Prostate gland (tissue), 2 donors: Measurements from ENCODE around the gene SPRED2. TPM values are rescaled to one million over a fixed set of nuclear protein-coding genes. Genes with fewer than 3 reads are reported as not detected.

ENCODE experiments used
- DNase-seq: peaks from one replicate; pipeline ENCODE4 v3.0.0-alpha.2; 2019; ENCODE audit warnings: low spot score
- H3K27ac ChIP-seq, 2 donors: fragments of 200-600 bp; sonication (generic); 2 replicates each; pipeline ENCODE4 v1.5.1; 2017 to 2019
- H3K27me3 ChIP-seq: fragments of 200-600 bp; sonication (generic); replicated peaks from 2 replicates; pipeline ENCODE4 v1.5.1; 2019; ENCODE audit not compliant: insufficient read depth
- H3K36me3 ChIP-seq, 2 donors: fragments of 200-600 bp; sonication (generic); 1 replicate in 1 of 2; 2 replicates in 1 of 2; pipeline versions ENCODE4 v1.5.1 to v1.8.1; 2017 to 2019
- H3K4me1 ChIP-seq: fragments of 200-600 bp; sonication (generic); replicated peaks from 2 replicates; pipeline ENCODE4 v1.5.1; 2019
- H3K4me3 ChIP-seq, 2 donors: fragments of 200-600 bp; sonication (generic); 2 replicates each; pipeline ENCODE4 v1.5.1; 2017 to 2019
- H3K9me3 ChIP-seq: fragments of 200-600 bp; sonication (generic); 2 replicates; pipeline ENCODE4 v1.5.1; 2017
- CTCF ChIP-seq, 4 experiments: fragments of 200-600 bp in 2 of 4; fragments of 450-650 bp in 2 of 4; sonication (generic) in 2 of 4; IDR thresholded peaks; 1 replicate in 3 of 4; 2 replicates in 1 of 4; pipeline ENCODE4 v1.5.1; 2016 to 2019; ENCODE audit warnings: antibody characterized with exemption in 4 of 4, mild to moderate bottlenecking in 2 of 4, moderate library complexity in 2 of 4
- POLR2A ChIP-seq: fragments of 450-650 bp; IDR thresholded peaks from one replicate; pipeline ENCODE4 v1.6.1; 2016; ENCODE audit warnings: antibody characterized with exemption, mild to moderate bottlenecking
- POLR2AphosphoS5 ChIP-seq: sonication (generic); formaldehyde crosslinking; IDR thresholded peaks from one replicate; pipeline ENCODE4 v1.6.1; 2017; ENCODE audit warnings: antibody characterized with exemption
- WGBS: methylation state at CpG from one replicate; pipeline ENCODE4 v1.1.5; 2018; 5-methylcytosine and 5-hydroxymethylcytosine counted together
- intact Hi-C: fragments of 100-400 bp; cut with DNase I; formaldehyde crosslinking; loops from one replicate; pipeline ENCODE4 v1.14.2; 2022
- total RNA-seq, 2 donors: library from RNA; depleted of rRNA; stranded (reverse); fragments of >200 nt; gene quantifications; one replicate each; pipeline ENCODE4 v1.1.0, GENCODE V29; 2016

The SPRED2 gene
- total RNA-seq, 2 donors from 2014 or later: 23.7 to 27.1 TPM

DNA sequence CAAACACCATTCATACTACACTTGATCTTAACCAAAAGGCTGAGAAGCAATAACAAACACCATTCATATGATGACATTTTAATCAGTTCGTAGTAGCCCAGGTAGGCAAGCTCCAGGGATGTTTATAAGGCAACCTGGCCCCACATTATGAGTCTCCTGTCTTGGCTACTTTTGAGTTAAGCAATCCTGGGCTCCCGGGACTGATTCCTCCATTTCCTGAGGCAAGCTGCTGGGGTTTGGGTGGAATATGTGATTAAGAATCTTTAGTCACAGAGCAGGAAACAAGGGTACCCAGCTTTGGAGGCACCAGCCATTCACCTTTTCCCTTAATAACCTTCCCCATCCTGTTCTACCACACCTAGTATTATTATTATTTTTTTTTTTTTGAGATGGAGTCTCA is 24.5 kb upstream of the SPRED2 start:
- intact Hi-C loops: no loop called here
- no peaks in the 10 kb centered on the region for H3K36me3 ChIP-seq
- TF ChIP-seq POLR2AphosphoS5 (no peak), POLR2A (no peak), CTCF (IDR thresholded peaks at IDR 0.05) (no peak)
- no peaks in the 10 kb centered on the region for H3K27me3 ChIP-seq
- no peaks in the 10 kb centered on the region for H3K9me3 ChIP-seq
- WGBS: 83% methylated on average over 2 of the region's 2 CpGs
- no peaks in the 10 kb centered on the region for H3K4me1 ChIP-seq
- H3K27ac ChIP-seq: no peak overlapping the region
- no peak overlapping the region for H3K4me3 ChIP-seq
- no peak for DNase-seq

- Histone ChIP-seq H3K4me1 (no peaks in the 10 kb centered on the region), H3K27me3 (no peaks in the 10 kb centered on the region), H3K36me3 (no peaks in the 10 kb centered on the region), H3K4me3 (no peak overlapping the region), H3K27ac (no peak overlapping the region), H3K9me3 (no peaks in the 10 kb centered on the region)
- DNase-seq: no peak
- TF ChIP-seq POLR2A: no peak
- no peak for TF ChIP-seq POLR2AphosphoS5
- TF ChIP-seq CTCF (IDR thresholded peaks at IDR 0.05): no peak
- intact Hi-C loops: no loop called here
Observed at GRCh38 chr2:65456064-65456463, 23.7 kb upstream of the SPRED2 start.

- WGBS: 87% methylated on average over 1 of the region's 1 CpG
- Histone ChIP-seq H3K36me3 (no peaks in the 10 kb centered on the region), H3K9me3 (no peaks in the 10 kb centered on the region), H3K4me3 (no peak overlapping the region), H3K27me3 (no peaks in the 10 kb centered on the region), H3K4me1 (no peaks in the 10 kb centered on the region), H3K27ac (no peak overlapping the region)
- TF ChIP-seq CTCF (IDR thresholded peaks at IDR 0.05) (no peak), POLR2A (no peak), POLR2AphosphoS5 (no peak)
- intact Hi-C loops: no loop called here
- no peak for DNase-seq
Observed at GRCh38 chr2:65453916-65454315, 21.5 kb upstream of the SPRED2 start.

DNA sequence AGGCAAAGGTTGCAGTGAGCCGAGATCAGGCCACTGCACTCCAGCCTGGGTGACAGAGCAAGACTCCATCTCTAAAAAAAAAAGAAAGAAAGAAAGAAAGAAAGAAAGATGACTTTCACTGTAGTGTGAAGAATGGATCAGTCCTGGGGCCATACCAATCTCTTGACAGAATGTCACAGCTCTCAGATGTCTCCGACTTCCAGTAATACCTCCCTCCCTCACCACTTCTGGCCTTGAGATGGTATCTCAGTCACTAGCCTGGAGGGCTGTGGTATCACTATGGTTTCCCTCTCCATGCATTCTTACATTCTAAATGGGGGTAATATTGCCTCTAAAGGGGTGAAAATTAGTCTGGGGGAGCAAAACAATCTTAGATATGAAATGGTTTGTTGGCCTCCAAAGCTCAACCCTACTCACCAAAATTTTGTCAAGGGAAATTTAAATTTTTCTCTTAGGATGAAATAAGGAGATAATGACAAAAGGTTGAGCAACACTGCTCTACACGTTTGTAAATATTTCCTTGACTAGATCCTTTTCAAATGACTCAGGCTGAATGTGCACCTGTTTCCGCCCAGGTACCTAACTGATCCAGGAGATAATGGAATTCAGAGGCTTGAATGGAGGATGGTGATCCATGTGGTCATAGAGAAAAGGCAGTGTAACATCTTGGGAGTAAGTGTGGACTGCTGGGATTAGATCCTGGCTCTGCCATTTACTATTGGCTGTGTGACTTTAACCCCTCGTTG is 19.9 kb upstream of the SPRED2 start:
- intact Hi-C loops: no loop called here
- no peak overlapping the region for H3K4me3 ChIP-seq
- no peak for TF ChIP-seq POLR2AphosphoS5
- TF ChIP-seq POLR2A: no peak
- no peak for TF ChIP-seq CTCF (IDR thresholded peaks at IDR 0.05)
- no peaks in the 10 kb centered on the region for H3K36me3 ChIP-seq
- WGBS: 75% methylated on average over 5 of the region's 5 CpGs
- H3K4me1 ChIP-seq: no peaks in the 10 kb centered on the region
- H3K27me3 ChIP-seq: no peaks in the 10 kb centered on the region
- DNase-seq: no peak
- H3K27ac ChIP-seq: no peak overlapping the region
- H3K9me3 ChIP-seq: no peaks in the 10 kb centered on the region

- 56% methylated on average over 1 of the region's 1 CpG for WGBS
- DNase-seq: no peak
- H3K4me3 ChIP-seq: no peak overlapping the region
- H3K4me1 ChIP-seq: no peaks in the 10 kb centered on the region
- no peaks in the 10 kb centered on the region for H3K9me3 ChIP-seq
- no peak overlapping the region for H3K27ac ChIP-seq
- H3K27me3 ChIP-seq: no peaks in the 10 kb centered on the region
- no peaks in the 10 kb centered on the region for H3K36me3 ChIP-seq
- TF ChIP-seq POLR2AphosphoS5: no peak
- TF ChIP-seq CTCF (IDR thresholded peaks at IDR 0.05): no peak
- no peak for TF ChIP-seq POLR2A
- intact Hi-C loops: no loop called here
Observed at GRCh38 chr2:65450810-65451209, 18.4 kb upstream of the SPRED2 start.
